Ectodermal cell (in vitro differentiated cells): Measurements from ENCODE around the gene EED.

Source experiments
- H3K27ac ChIP-seq: 2 replicates; pipeline ENCODE4 v1.7.0; 2013; ENCODE audit warnings: mild to moderate bottlenecking, low read depth, low read length; ENCODE audit not compliant: insufficient read depth, poor library complexity, severe bottlenecking
- H3K27me3 ChIP-seq: 2 replicates; pipeline ENCODE4 v1.7.0; 2013; ENCODE audit warnings: mild to moderate bottlenecking, low read length; ENCODE audit not compliant: insufficient read depth, control insufficient read depth, poor library complexity, severe bottlenecking
- H3K36me3 ChIP-seq: one replicate; pipeline ENCODE4 v1.7.0; 2013; ENCODE audit warnings: low read length; ENCODE audit not compliant: control insufficient read depth, insufficient read depth
- H3K4me1 ChIP-seq: one replicate; pipeline ENCODE4 v1.7.0; 2013; ENCODE audit warnings: low read length; ENCODE audit not compliant: control insufficient read depth, insufficient read depth
- H3K4me3 ChIP-seq: 2 replicates; pipeline ENCODE4 v1.7.0; 2013; ENCODE audit warnings: low read depth, low read length, control low read depth; ENCODE audit not compliant: insufficient read depth
- H3K9me3 ChIP-seq: 2 replicates; pipeline ENCODE4 v1.7.0; 2013; ENCODE audit warnings: mild to moderate bottlenecking, low read length, moderate library complexity; ENCODE audit not compliant: control insufficient read depth
- WGBS, 2 experiments: methylation state at CpG; one replicate each; pipeline ENCODE4 v1.1.7; 2013; ENCODE audit warnings: missing lambda C conversion rate in 2 of 2; 5-methylcytosine and 5-hydroxymethylcytosine counted together

EED gene

GRCh38 chr11:86265194-86265593, 20.6 kb downstream of the EED start:
- no peak overlapping the region for H3K4me3 ChIP-seq
- no peaks in the 10 kb centered on the region for H3K9me3 ChIP-seq
- no peak overlapping the region for H3K27ac ChIP-seq
- H3K27me3 ChIP-seq: no peaks in the 10 kb centered on the region
- peaks cover 17% of the 10 kb centered on the region for H3K36me3 ChIP-seq
- no peaks in the 10 kb centered on the region for H3K4me1 ChIP-seq

- no peak overlapping the region for H3K27ac ChIP-seq
- WGBS, 2 experiments: 87 to 100% methylated on average over 1 of the region's 1 CpG
- H3K27me3 ChIP-seq: no peaks in the 10 kb centered on the region
- no peaks in the 10 kb centered on the region for H3K4me1 ChIP-seq
- no peak overlapping the region for H3K4me3 ChIP-seq
- no peaks in the 10 kb centered on the region for H3K9me3 ChIP-seq
- H3K36me3 ChIP-seq: peaks cover 4% of the 10 kb centered on the region
Measured at GRCh38 chr11:86269645-86270044, 25.1 kb downstream of the EED start.

GRCh38 chr11:86274503-86274902, 29.9 kb downstream of the EED start:
- H3K27me3 ChIP-seq: no peaks in the 10 kb centered on the region
- no peaks in the 10 kb centered on the region for H3K9me3 ChIP-seq
- H3K4me3 ChIP-seq: no peak overlapping the region
- H3K36me3 ChIP-seq: peaks cover 25% of the 10 kb centered on the region
- 84 to 89% methylated on average over 6 of the region's 6 CpGs for WGBS, 2 experiments
- H3K27ac ChIP-seq: no peak overlapping the region
- H3K4me1 ChIP-seq: no peaks in the 10 kb centered on the region

GRCh38 chr11:86274999-86275398, 30.4 kb downstream of the EED start:
- no peaks in the 10 kb centered on the region for H3K4me1 ChIP-seq
- H3K27me3 ChIP-seq: no peaks in the 10 kb centered on the region
- H3K4me3 ChIP-seq: no peak overlapping the region
- no peak overlapping the region for H3K27ac ChIP-seq
- no peaks in the 10 kb centered on the region for H3K9me3 ChIP-seq
- 94 to 97% methylated on average over 3 to 4 of the region's 4 CpGs for WGBS, 2 experiments
- H3K36me3 ChIP-seq: peaks cover 23% of the 10 kb centered on the region

- no peak overlapping the region for H3K4me3 ChIP-seq
- no peaks in the 10 kb centered on the region for H3K4me1 ChIP-seq
- no peaks in the 10 kb centered on the region for H3K9me3 ChIP-seq
- WGBS, 2 experiments: 92 to 98% methylated on average over 2 of the region's 2 CpGs
- no peaks in the 10 kb centered on the region for H3K27me3 ChIP-seq
- H3K36me3 ChIP-seq: peaks cover 21% of the 10 kb centered on the region
- no peak overlapping the region for H3K27ac ChIP-seq
Measured at GRCh38 chr11:86275493-86276370, 31.2 kb downstream of the EED start.

GRCh38 chr11:86277741-86278140, 33.2 kb downstream of the EED start:
- Histone ChIP-seq H3K4me1 (no peaks in the 10 kb centered on the region), H3K4me3 (no peak overlapping the region), H3K9me3 (no peaks in the 10 kb centered on the region), H3K36me3 (peaks cover 21% of the 10 kb centered on the region), H3K27me3 (no peaks in the 10 kb centered on the region), H3K27ac (no peak overlapping the region)
- 100% methylated on average over 1 of the region's 1 CpG for WGBS, 2 experiments

- Histone ChIP-seq H3K36me3 (peaks cover 21% of the 10 kb centered on the region), H3K4me1 (no peaks in the 10 kb centered on the region), H3K4me3 (no peak overlapping the region), H3K9me3 (no peaks in the 10 kb centered on the region), H3K27me3 (no peaks in the 10 kb centered on the region), H3K27ac (no peak overlapping the region)
- WGBS, 2 experiments: 97 to 99% methylated on average over 8 of the region's 8 CpGs
Measured at GRCh38 chr11:86278226-86278625, 33.7 kb downstream of the EED start.

GRCh38 chr11:86279747-86280146, 35.2 kb downstream of the EED start:
- H3K9me3 ChIP-seq: no peaks in the 10 kb centered on the region
- 94 to 99% methylated on average over 2 to 3 of the region's 3 CpGs for WGBS, 2 experiments
- no peak overlapping the region for H3K27ac ChIP-seq
- no peaks in the 10 kb centered on the region for H3K4me1 ChIP-seq
- H3K4me3 ChIP-seq: no peak overlapping the region
- H3K27me3 ChIP-seq: no peaks in the 10 kb centered on the region
- peaks cover 21% of the 10 kb centered on the region for H3K36me3 ChIP-seq

GRCh38 chr11:86287468-86287796, 42.9 kb downstream of the EED start:
- Histone ChIP-seq H3K4me3 (no peak overlapping the region), H3K36me3 (no peaks in the 10 kb centered on the region), H3K27ac (no peak overlapping the region), H3K9me3 (no peaks in the 10 kb centered on the region), H3K4me1 (no peaks in the 10 kb centered on the region), H3K27me3 (no peaks in the 10 kb centered on the region)
- 96 to 97% methylated on average over 2 of the region's 2 CpGs for WGBS, 2 experiments

- no peak overlapping the region for H3K27ac ChIP-seq
- no peaks in the 10 kb centered on the region for H3K27me3 ChIP-seq
- no peaks in the 10 kb centered on the region for H3K36me3 ChIP-seq
- no peaks in the 10 kb centered on the region for H3K4me1 ChIP-seq
- H3K9me3 ChIP-seq: no peaks in the 10 kb centered on the region
- WGBS, 2 experiments: 86 to 92% methylated on average over 7 of the region's 7 CpGs
- H3K4me3 ChIP-seq: no peak overlapping the region
Measured at GRCh38 chr11:86288776-86289507, 44.4 kb downstream of the EED start.
